H1 (cell line): ENCODE data around the gene FARP2.

Experiments
- CTCF ChIP-seq, 3 experiments: IDR thresholded peaks; 1 replicate in 2 of 3; 2 replicates in 1 of 3; pipeline versions ENCODE4 v1.5.1 to v1.6.1; 2011; ENCODE audit warnings: low read length in 3 of 3, mild to moderate bottlenecking in 3 of 3, inconsistent platforms in 2 of 3, low read depth in 1 of 3, moderate library complexity in 1 of 3; ENCODE audit not compliant: insufficient read depth in 1 of 3; ENCODE audit errors: control extremely low read depth in 1 of 3
- EGR1 ChIP-seq: IDR thresholded peaks from 2 replicates; pipeline ENCODE4 v1.6.1; 2011; ENCODE audit warnings: low read depth, low read length, borderline replicate concordance
- JUN ChIP-seq: IDR thresholded peaks from 2 replicates; pipeline ENCODE4 v1.6.1; 2011; ENCODE audit warnings: low read depth, mild to moderate bottlenecking, improper control_type of control experiment, low read length
- POLR2A ChIP-seq, 2 experiments: IDR thresholded peaks; 1 replicate in 1 of 2; 2 replicates in 1 of 2; pipeline ENCODE4 v1.6.1; 2011; ENCODE audit warnings: low read depth in 2 of 2, low read length in 2 of 2, mild to moderate bottlenecking in 2 of 2; ENCODE audit errors: control extremely low read depth in 1 of 2
- RAD21 ChIP-seq, 2 experiments: IDR thresholded peaks in 1 of 2; conservative IDR thresholded peaks in 1 of 2; 2 replicates each; pipeline ENCODE4 v1.6.1; 2011; ENCODE audit warnings: low read depth in 2 of 2, low read length in 2 of 2, improper control_type of control experiment in 1 of 2, inconsistent platforms in 1 of 2, mild to moderate bottlenecking in 1 of 2, moderate library complexity in 1 of 2
- SIX5 ChIP-seq: IDR thresholded peaks from 2 replicates; pipeline ENCODE4 v1.6.1; 2011; ENCODE audit warnings: mild to moderate bottlenecking, low read depth, low read length
- TCF12 ChIP-seq: IDR thresholded peaks from 2 replicates; pipeline ENCODE4 v1.6.1; 2011; ENCODE audit warnings: low read depth, mild to moderate bottlenecking, low read length
- TF ChIP-seq, protein P1 (sequence below): IDR thresholded peaks from 2 replicates; pipeline ENCODE4 v1.6.1; 2011; ENCODE audit warnings: low read depth, mild to moderate bottlenecking, low read length; ENCODE audit not compliant: insufficient read depth

DNA sequence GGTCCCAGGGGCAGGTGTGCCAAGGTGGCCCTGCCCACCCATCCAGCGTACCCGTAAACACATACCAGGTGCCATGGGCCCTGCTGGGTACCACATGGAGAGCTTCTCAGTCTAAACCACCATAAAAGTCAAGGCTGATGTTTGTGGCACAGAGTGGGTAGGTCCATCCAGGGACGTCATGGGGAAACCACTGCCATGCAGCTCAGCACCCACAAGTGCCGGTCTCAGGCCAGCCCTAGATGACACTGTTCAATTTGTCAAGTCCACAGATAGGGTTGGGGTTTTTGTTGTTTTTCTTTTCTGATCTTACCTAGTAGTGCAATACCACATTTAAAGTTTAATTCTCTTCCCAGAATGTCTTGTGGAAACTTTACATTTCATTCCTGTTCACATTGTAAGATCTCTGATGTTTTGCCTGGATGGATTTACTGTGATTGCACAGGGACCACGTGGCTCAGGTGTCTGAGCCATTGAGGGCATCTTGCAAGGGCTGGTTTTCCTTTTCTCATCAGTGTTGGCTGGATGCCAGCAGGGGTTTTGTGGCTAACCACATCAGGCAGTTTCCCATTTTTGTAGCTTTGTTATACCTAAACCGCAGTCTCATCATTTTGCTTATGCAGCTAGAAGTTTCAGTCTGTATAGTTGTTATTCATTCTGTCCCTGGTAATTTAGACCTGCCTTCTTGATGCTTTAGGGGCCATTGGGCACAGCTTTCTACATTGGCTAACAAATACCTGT lies 87.6 kb downstream of the FARP2 start:
- TF ChIP-seq, protein P1, sequence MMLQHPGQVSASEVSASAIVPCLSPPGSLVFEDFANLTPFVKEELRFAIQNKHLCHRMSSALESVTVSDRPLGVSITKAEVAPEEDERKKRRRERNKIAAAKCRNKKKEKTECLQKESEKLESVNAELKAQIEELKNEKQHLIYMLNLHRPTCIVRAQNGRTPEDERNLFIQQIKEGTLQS: no peak
- TF ChIP-seq EGR1 (no peak), SIX5 (no peak), RAD21 (IDR thresholded peaks at IDR 0.05 in 1 of 2, conservative IDR thresholded peaks at IDR 0.05 in 1 of 2; ENCODE audit: low read depth in 2 of 2, low read length in 2 of 2) (no peak), CTCF (IDR thresholded peaks at IDR 0.05; ENCODE audit: control extremely low read depth in 1 of 3, insufficient read depth in 1 of 3, low read depth in 1 of 3, low read length in 3 of 3) (no peak), JUN (no peak), POLR2A (IDR thresholded peaks at IDR 0.05; ENCODE audit: control extremely low read depth in 1 of 2, low read depth in 2 of 2, low read length in 2 of 2) (no peak), TCF12 (no peak)
